ENCODE results near the gene CREB3L2.

- TF ChIP-seq ZNF311 (tag by site-specific recombination; IDR thresholded peaks at IDR 0.05; ENCODE audit: borderline replicate concordance) (no peak), CTCF (tag by site-specific recombination; IDR thresholded peaks at IDR 0.05) (no peak), MEIS1 (CRISPR knock-in tag; IDR thresholded peaks at IDR 0.05; ENCODE audit: borderline replicate concordance) (no peak), ZNF302 (tag by site-specific recombination; IDR thresholded peaks at IDR 0.05; ENCODE audit: low read depth) (no peak), ZIC2 (tag by site-specific recombination; IDR thresholded peaks at IDR 0.05) (no peak), ZNF155 (tag by site-specific recombination; IDR thresholded peaks at IDR 0.05) (no peak), REST (tag by site-specific recombination; IDR thresholded peaks at IDR 0.05) (no peak), ZNF692 (tag by site-specific recombination; IDR thresholded peaks at IDR 0.05) (no peak), ZNF639 (tag by site-specific recombination; IDR thresholded peaks at IDR 0.05) (no peak), ZNF184 (tag by site-specific recombination; IDR thresholded peaks at IDR 0.05) (no peak)
Measured at GRCh38 chr7:138029126-138029525, 27.2 kb upstream of the CREB3L2 start.
